ENCODE measurements around the gene TBC1D7.

TBC1D7 gene

GRCh38 chr6:13304580-13305260 lies 23.6 kb downstream of the TBC1D7 start:
- Histone ChIP-seq H3K4me3 (ENCODE audit: insufficient read depth, low read length, poor library complexity, severe bottlenecking) (peak overlapping the region; percentile 2), H3K9ac (ENCODE audit: low read length) (no peak overlapping the region), H3K27me3 (ENCODE audit: low read length) (no peaks in the 10 kb centered on the region), H3K4me2 (ENCODE audit: low read depth, low read length, poor library complexity, severe bottlenecking) (peak overlapping the region; percentile 32), H3K9me2 (replicated peaks; ENCODE audit: insufficient read depth, low read length) (no peaks in the 10 kb centered on the region), H3F3A (ENCODE audit: insufficient read depth) (peaks cover 17% of the 10 kb centered on the region), H3K36me3 (ENCODE audit: low read length) (peaks cover 18% of the 10 kb centered on the region), H3K79me2 (ENCODE audit: insufficient read depth, low read length) (no peaks in the 10 kb centered on the region), H3K27ac (ENCODE audit: low read depth, low read length) (no peak overlapping the region), H3K9me3 (ENCODE audit: insufficient read depth, low read length) (no peaks in the 10 kb centered on the region), H4K20me1 (ENCODE audit: low read depth, low read length) (peaks cover 11% of the 10 kb centered on the region; the same call in 1 of the 2 replicates), H2AFZ (ENCODE audit: low read depth, low read length, severe bottlenecking) (no peak overlapping the region)
- TF ChIP-seq CTCF (IDR thresholded peaks at IDR 0.05; ENCODE audit: insufficient read depth, low read length, poor library complexity, severe bottlenecking) (no peak), EZH2phosphoT487 (conservative IDR thresholded peaks at IDR 0.05; ENCODE audit: low read length) (no peak)

DNA sequence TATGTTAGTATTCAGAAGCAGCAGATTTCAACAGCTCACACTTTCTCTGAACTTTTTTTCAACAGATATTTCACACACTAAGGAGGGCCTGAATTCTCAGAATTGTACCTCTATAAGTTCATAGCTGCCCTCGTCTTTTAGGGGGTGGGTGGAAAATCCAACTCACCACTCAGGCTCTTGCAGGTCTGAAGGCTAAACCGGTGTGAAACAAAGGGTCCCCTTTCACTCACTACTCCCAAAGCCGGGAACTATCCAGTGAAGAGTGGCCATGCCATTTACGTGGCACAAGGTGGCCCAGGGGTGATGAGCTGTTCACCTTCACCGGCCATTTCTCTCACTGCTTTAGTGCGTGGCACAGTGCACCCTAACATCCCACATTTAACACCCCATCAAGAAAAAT lies 24.2 kb downstream of the TBC1D7 start:
- peak overlapping the region; percentile 32 for H3K4me2 ChIP-seq (ENCODE audit: low read depth, low read length, poor library complexity, severe bottlenecking)
- no peaks in the 10 kb centered on the region for H3K27me3 ChIP-seq (ENCODE audit: low read length)
- H2AFZ ChIP-seq (ENCODE audit: low read depth, low read length, severe bottlenecking) = no peak overlapping the region
- no peaks in the 10 kb centered on the region for H3K79me2 ChIP-seq (ENCODE audit: insufficient read depth, low read length)
- no peaks in the 10 kb centered on the region for H3K9me3 ChIP-seq (ENCODE audit: insufficient read depth, low read length)
- H4K20me1 ChIP-seq (ENCODE audit: low read depth, low read length) = peaks cover 11% of the 10 kb centered on the region; the same call in 1 of the 2 replicates
- no peak overlapping the region for H3K4me3 ChIP-seq (ENCODE audit: insufficient read depth, low read length, poor library complexity, severe bottlenecking)
- H3K9me2 ChIP-seq (replicated peaks; ENCODE audit: insufficient read depth, low read length) = no peaks in the 10 kb centered on the region
- no peak overlapping the region for H3K9ac ChIP-seq (ENCODE audit: low read length)
- H3K27ac ChIP-seq (ENCODE audit: low read depth, low read length) = no peak overlapping the region
- H3K36me3 ChIP-seq (ENCODE audit: low read length) = peaks cover 14% of the 10 kb centered on the region
- peaks cover 21% of the 10 kb centered on the region for H3F3A ChIP-seq (ENCODE audit: insufficient read depth)
- TF ChIP-seq EZH2phosphoT487 (conservative IDR thresholded peaks at IDR 0.05; ENCODE audit: low read length) (no peak), CTCF (IDR thresholded peaks at IDR 0.05; ENCODE audit: insufficient read depth, low read length, poor library complexity, severe bottlenecking) (no peak)

DNA sequence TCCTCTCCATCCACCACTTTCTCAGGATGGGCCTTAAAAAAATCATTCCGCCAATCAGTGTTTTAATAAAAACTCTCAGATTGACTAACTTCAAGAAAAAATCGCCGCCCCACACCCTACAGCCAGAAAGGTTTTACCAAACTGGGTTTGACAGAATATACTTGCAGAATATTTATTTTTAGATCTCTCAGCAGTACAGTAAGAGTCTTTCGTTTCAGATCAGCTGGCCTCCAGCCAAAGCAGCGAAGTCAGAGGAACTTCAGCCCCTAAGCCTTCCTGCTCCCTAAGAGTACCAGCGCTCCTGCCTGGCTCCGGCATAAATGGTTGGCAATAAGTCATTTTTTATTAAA lies 24.7 kb downstream of the TBC1D7 start:
- peaks cover 11% of the 10 kb centered on the region; the same call in 1 of the 2 replicates for H4K20me1 ChIP-seq (ENCODE audit: low read depth, low read length)
- no peak overlapping the region for H3K27ac ChIP-seq (ENCODE audit: low read depth, low read length)
- H3K36me3 ChIP-seq (ENCODE audit: low read length) = peaks cover 14% of the 10 kb centered on the region
- TF ChIP-seq CTCF (IDR thresholded peaks at IDR 0.05; ENCODE audit: insufficient read depth, low read length, poor library complexity, severe bottlenecking) (no peak), EZH2phosphoT487 (conservative IDR thresholded peaks at IDR 0.05; ENCODE audit: low read length) (no peak)
- no peaks in the 10 kb centered on the region for H3K27me3 ChIP-seq (ENCODE audit: low read length)
- H3F3A ChIP-seq (ENCODE audit: insufficient read depth) = peaks cover 25% of the 10 kb centered on the region
- no peak overlapping the region for H3K9ac ChIP-seq (ENCODE audit: low read length)
- H3K9me2 ChIP-seq (replicated peaks; ENCODE audit: insufficient read depth, low read length) = no peaks in the 10 kb centered on the region
- no peak overlapping the region for H3K4me3 ChIP-seq (ENCODE audit: insufficient read depth, low read length, poor library complexity, severe bottlenecking)
- peak overlapping the region; percentile 32 for H3K4me2 ChIP-seq (ENCODE audit: low read depth, low read length, poor library complexity, severe bottlenecking)
- H3K9me3 ChIP-seq (ENCODE audit: insufficient read depth, low read length) = no peaks in the 10 kb centered on the region
- H3K79me2 ChIP-seq (ENCODE audit: insufficient read depth, low read length) = no peaks in the 10 kb centered on the region
- H2AFZ ChIP-seq (ENCODE audit: low read depth, low read length, severe bottlenecking) = no peak overlapping the region

Data from SU-DHL-6 (cell line).